ENCODE data around the gene OPN3.

- TF ChIP-seq CTCF (conservative IDR thresholded peaks at IDR 0.05; ENCODE audit: low read length) (no peak), EZH2phosphoT487 (IDR thresholded peaks at IDR 0.05; ENCODE audit: borderline replicate concordance, low read depth, low read length) (no peak)
These were observed 34.7 kb upstream of the OPN3 start for GRCh38 chr1:241674805-241675384.
